ENCODE measurements around the gene ZNF343. TPM values are rescaled to one million over a fixed set of nuclear protein-coding genes. Genes with fewer than 3 reads are reported as not detected.

ZNF343 gene
- total and polyA plus RNA-seq, 2 of the 8 experiments (the other 6 are each of a cell fraction or from before 2014, with no cell fraction given): 1.8 to 5.0 TPM

- TF ChIP-seq, protein P1, sequence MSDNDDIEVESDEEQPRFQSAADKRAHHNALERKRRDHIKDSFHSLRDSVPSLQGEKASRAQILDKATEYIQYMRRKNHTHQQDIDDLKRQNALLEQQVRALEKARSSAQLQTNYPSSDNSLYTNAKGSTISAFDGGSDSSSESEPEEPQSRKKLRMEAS (IDR thresholded peaks at IDR 0.05): no peak
- TF ChIP-seq SAP30 (IDR thresholded peaks at IDR 0.05; ENCODE audit: insufficient read depth, insufficient replicate concordance, low read length) (no peak), EGR1 (IDR thresholded peaks at IDR 0.05; ENCODE audit: borderline replicate concordance, low read depth, low read length) (no peak), GTF2F1 (IDR thresholded peaks at IDR 0.05; ENCODE audit: borderline replicate concordance, low read depth, low read length) (no peak), POU5F1 (IDR thresholded peaks at IDR 0.05; ENCODE audit: low read depth, low read length) (no peak), RFX5 (IDR thresholded peaks at IDR 0.05; ENCODE audit: borderline replicate concordance, low read depth, low read length) (no peak), CEBPB (IDR thresholded peaks at IDR 0.05; ENCODE audit: low read depth, low read length) (no peak)
Observed at GRCh38 chr20:2449386-2449785, 59.3 kb downstream of the ZNF343 start (continued).

All from H1 (cell line).